ENCODE data around the gene SBK1.

SBK1 gene

GRCh38 chr16:28283173-28283572 lies 9.2 kb upstream of the SBK1 start:
- DNase-seq, result no peak

DNA sequence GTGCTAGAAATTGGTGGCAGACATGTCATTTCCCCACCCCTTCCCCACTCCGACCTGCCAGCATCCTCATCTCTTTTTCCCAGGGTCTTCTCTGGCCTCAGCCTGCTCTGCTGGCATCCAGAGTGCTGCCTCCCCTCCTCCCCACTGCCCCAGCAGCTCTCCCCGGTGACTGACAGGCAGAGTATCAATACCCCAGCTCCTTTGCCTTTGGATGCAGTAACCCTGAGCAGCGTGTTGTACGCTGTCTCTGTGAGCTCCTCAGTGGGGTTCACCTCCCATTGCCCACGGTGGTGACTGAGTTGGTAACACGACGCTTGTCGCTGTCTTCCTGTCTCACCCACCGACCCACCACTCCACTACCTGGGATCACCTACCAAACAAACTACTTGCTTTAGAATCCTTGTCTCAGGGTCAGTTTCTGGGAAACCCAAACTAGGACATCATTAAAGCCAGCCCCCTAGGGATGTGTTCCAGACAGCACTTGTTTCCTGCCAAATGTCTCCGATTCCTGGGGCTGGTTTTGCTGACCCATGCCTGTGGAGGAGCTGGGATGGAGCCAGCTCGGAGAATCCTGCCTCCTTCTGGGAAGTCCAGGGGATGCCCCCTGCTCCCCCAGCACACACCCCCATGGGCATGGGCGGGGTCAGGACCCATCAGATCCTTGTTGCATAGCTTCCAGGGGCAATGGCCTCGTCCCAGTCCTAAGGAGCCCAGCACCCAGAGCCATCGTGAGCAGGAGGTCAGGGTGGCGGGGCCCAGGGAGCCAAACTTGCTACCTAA lies 8.3 kb upstream of the SBK1 start:
- DNase-seq, result no peak

DNA sequence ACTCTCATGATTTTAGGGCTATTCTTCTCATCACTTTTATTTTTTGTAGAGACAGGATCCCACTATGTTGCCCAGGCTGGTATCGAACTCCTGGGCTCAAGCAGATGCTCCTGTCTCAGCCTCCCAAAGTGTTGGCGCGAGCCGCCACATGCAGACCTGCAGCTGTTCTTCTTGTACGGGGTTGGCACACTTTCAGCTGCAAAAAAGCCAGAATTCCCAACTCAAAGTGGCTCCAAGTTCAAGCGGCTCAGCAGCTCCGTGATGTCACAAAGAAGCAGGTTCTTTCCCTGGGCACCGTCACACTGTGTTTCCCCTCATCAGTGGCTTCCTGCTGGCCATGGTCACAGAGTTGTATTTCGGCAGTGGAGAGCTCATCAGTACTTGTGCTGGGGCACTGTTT lies 6.7 kb upstream of the SBK1 start:
- DNase-seq, result no peak

DNA sequence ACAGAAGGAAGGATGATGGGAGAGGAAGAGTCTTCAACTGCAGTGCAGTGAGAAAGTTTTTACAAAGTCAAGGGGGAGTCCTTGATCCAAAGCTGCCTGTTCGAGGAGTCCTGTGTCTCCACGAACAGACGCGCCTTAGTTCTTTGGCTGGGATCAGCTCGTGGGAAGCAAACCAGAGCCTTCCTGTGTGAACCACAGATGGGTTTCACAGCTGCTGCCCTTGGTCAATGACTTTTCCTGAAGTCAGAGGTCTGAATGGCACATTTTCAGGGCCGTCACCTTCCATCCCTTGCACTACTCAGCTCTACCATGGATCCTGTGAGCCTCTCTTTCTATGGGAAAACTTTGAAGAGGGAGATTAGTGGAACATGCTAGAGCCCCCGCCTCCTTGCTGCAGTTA lies 4.2 kb upstream of the SBK1 start:
- DNase-seq, result no peak

- DNase-seq, result no peak
These were observed 3.3 kb upstream of the SBK1 start for GRCh38 chr16:28289048-28289447.

- no peak for DNase-seq
These were observed 2.1 kb upstream of the SBK1 start for GRCh38 chr16:28289939-28290858.

DNA sequence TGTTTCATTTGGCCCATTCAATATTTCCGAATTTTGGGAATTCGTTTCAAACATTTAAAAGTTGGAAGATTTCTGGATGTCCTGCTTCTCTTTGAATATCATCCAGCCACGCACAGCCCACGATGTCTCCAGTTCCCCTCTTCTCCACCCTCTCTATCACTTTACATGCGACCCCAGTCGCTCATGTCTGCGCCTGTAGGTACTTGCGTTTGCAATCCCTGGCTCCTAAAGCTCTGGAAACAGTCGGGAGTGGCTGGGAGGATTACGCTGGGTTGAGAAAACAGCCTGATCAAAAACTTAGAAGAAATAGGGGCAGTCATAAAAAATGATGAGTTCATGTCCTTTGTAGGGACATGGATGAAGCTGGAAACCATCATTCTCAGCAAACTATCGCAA lies 1.5 kb upstream of the SBK1 start:
- no peak for DNase-seq

GRCh38 chr16:28292731-28293600 lies 641 bp downstream of the SBK1 start:
- no peak for DNase-seq

GRCh38 chr16:28293601-28293960 lies 1.3 kb downstream of the SBK1 start:
- DNase-seq, result no peak

DNA sequence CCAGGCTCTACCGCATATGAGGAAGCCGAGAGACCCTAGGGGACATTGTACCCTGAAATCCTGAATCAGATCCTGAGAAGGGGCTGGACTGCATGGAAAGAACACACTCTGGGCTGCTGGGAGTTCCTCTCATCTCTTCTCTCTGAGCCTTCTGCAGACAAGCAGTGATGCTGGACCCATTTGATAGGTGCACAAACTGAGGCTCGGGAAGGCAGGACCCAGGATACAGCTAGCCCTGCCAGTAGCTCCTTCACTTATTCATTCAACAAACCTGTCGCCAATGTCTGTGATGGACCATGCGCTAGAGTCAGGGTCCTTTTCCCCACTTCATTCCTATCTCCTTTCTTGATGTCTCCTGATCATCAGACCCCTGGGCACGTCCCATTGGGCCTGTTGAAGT lies 1.9 kb downstream of the SBK1 start:
- no peak for DNase-seq

DNA sequence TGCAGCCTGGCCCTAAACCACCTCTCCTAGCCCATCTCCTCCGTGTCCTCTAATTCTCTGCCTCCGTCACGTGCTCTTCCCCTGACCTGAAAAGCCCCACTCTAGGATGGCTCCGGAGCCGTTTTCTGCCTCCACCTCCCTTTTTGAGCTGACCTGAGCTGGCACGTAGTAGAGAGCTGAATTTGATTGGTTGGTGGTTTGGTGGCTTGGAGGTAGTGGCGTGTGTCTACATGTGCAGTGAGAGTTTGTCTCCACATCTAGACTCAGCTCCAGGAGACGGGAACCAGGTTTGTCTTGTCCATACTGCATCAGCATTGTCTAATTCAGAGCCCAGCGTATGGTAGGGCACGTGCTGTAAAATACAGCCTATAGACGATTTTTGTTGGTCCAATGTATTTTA lies 3.0 kb downstream of the SBK1 start:
- DNase-seq, result no peak

- no peak for DNase-seq
These were observed 5.0 kb downstream of the SBK1 start for GRCh38 chr16:28297308-28297707.

GRCh38 chr16:28297784-28298510 lies 5.6 kb downstream of the SBK1 start:
- DNase-seq, result no peak

DNA sequence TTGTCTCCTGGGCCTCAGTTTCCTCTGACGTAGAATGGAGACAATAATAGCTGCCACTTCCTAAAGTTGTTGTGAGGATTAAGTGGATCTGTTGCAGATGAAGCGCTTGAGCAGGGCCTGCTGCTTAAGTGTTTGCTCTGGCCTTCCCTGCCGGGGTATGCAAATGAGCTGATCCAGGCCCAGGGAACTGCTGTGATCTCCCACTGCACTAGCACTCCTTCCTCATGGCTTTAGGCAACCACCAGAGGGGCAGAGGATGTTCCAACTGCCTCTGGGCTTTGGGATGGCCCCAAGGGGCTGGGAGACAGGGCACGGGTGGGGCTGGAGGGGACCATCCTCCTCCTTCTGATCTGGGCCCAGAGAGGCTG lies 6.2 kb downstream of the SBK1 start:
- no peak for DNase-seq

DNA sequence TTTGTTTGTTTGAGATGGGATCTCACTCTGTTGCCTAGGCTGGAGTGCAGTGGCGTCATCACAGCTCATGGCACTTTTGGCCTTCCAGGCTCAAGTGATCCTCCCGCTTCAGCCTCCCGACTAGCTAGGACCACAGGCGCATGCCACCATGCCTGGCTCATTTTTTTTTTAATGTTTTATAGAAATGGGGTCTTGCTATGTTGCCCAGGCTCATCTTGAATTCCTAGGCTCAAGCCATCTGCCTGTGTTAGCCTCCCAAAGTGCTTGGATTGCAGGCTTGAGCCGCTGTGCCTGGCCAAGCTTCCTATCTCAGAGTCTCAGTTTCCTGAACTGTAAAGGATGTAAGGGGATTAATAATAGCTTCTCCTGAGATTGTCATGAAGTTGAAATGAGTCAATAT lies 8.0 kb downstream of the SBK1 start:
- no peak for DNase-seq

DNA sequence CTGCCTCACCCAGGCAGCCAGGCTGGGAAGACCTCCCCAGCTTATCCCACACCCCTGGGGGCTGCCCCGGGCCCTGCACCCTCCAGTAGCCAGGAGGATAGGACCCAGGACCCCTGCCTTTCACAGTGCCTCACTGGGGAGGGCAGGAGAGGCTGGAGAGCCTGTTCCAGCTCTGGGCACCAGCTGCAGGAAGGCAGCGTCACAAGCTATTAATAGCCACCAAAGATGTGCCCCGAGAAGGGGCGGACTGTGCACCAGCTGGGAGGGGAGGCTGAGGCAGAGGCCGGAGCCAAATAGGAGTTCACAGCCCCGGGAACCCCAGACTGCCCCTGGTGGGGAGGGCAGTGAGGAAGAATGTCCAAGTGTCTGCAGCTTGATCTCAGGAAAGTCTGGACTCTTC lies 8.8 kb downstream of the SBK1 start:
- no peak for DNase-seq

DNA sequence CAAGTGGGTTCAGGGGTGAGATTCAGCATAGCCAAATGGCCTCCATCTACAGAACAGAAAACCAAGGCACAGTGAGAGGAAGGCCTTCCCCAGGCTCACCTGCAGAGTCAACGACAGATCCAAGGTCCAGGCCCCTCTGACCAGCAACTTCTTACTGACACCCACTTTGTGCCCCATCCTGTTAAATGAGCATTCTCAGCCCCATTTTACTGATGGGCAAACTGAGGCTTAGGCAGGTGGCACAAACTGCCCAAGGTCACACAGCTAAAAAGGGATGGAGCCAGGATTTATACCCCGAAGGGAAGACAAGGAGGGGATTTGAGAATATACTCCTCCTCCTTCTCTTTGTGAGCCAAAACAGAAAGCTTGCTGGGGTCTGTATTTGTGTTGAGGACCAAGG lies 9.3 kb downstream of the SBK1 start:
- DNase-seq, result no peak

DNA sequence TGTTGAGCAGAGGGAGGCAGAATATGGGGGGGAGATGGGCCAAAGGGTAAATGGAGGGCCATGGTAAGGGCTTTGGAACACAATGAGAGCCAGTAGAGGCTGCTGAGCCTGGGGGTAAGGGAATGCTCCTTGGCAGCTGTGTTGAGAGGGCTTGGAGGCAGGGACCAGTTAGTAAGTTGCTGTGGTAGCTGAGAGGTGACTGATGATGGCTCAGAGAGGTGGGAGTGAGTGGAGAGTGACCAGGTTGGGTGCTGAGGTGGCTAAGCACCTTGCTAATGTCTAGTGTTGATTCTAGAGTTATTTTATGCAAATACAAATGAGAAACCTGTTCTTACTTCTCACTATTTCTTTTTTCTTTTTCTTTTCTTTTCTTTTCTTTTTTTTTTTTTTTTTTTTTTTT lies 10.8 kb downstream of the SBK1 start:
- no peak for DNase-seq

GRCh38 chr16:28304214-28304613 lies 11.9 kb downstream of the SBK1 start:
- peak; percentile 0 for DNase-seq

DNA sequence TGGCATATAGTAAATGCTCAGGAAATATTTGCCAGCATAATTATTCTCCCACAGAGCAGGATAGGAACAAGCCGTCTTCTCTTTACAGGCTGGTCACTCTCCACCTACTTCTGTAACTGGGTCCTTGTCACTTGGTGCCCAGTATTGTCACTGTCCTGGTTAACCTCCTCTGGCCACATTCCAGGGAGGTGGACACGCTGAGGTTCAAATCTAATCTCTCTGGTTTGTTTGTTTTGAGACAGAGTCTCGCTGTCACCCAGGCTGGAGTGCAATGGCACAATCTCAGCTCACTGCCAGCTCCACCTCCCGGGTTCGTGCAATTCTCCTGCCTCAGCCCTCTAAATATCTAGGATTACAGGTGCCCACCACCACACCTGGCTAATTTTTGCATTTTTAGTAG lies 15.6 kb downstream of the SBK1 start:
- no peak for DNase-seq

GRCh38 chr16:28308794-28309584 lies 16.7 kb downstream of the SBK1 start:
- no peak for DNase-seq

DNA sequence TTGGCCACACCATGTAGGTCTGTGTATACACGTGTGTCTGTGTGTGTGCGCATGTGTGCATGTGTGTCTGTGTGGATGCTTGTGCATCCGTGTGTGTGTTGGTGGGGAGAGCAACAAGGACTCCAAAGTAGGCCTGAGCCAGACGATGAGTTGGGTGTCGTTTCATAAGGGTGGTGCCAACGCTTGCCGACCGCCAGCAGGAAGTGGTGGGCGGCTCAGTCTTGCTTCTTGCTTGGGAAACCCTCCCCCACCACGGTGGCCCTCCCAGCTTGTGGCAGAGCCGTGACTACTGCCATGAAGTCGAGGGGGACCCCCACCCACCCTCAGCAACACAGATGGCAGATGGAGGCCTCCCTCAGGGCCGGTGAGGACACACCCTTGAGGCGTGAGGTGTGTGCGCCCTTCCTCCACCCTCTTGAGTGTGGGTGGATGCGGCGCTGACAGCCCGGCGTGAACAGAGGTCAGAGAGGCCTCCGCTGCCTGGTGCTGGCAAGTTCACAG lies 17.5 kb downstream of the SBK1 start:
- no peak for DNase-seq

Data from kidney glomerular epithelial cell (primary cell).